GM23248 (cell line): ENCODE measurements around the gene IL12RB1. TPM values are rescaled to one million over a fixed set of nuclear protein-coding genes. Genes with fewer than 3 reads are reported as not detected.

ENCODE experiments used
- DNase-seq: peaks from one replicate; pipeline ENCODE4 v3.0.0-alpha.2; 2015
- H2AFZ ChIP-seq: fragments of 200-600 bp; sonication (generic); 2 replicates; pipeline ENCODE4 v1.6.1; 2016; ENCODE audit warnings: antibody characterized with exemption
- H3F3A ChIP-seq: fragments of 200-600 bp; sonication (generic); 2 replicates; pipeline ENCODE4 v1.6.1; 2016; ENCODE audit warnings: mild to moderate bottlenecking, antibody characterized with exemption, mixed run types; ENCODE audit not compliant: insufficient read depth
- H3K27ac ChIP-seq: fragments of 200-600 bp; sonication (generic); 2 replicates; pipeline ENCODE4 v1.5.1; 2016; ENCODE audit warnings: mild to moderate bottlenecking
- H3K27me3 ChIP-seq: fragments of 200-600 bp; sonication (generic); replicated peaks from 2 replicates; pipeline ENCODE4 v1.6.1; 2016; ENCODE audit warnings: mild to moderate bottlenecking; ENCODE audit not compliant: insufficient read depth
- H3K36me3 ChIP-seq: fragments of 200-600 bp; sonication (generic); 2 replicates; pipeline ENCODE4 v1.6.1; 2016; ENCODE audit warnings: low read depth, mild to moderate bottlenecking
- H3K4me1 ChIP-seq: fragments of 200-600 bp; sonication (generic); 2 replicates; pipeline ENCODE4 v1.6.1; 2016; ENCODE audit warnings: mild to moderate bottlenecking; ENCODE audit not compliant: insufficient read depth
- H3K4me2 ChIP-seq: fragments of 200-600 bp; sonication (generic); one replicate; pipeline ENCODE4 v1.6.1; 2016; ENCODE audit warnings: mild to moderate bottlenecking; ENCODE audit not compliant: unreplicated experiment
- H3K4me3 ChIP-seq: fragments of 200-600 bp; sonication (generic); 2 replicates; pipeline ENCODE4 v1.5.1; 2016; ENCODE audit warnings: mild to moderate bottlenecking
- H3K79me2 ChIP-seq: fragments of 200-600 bp; sonication (generic); 2 replicates; pipeline ENCODE4 v1.6.1; 2016; ENCODE audit warnings: mild to moderate bottlenecking; ENCODE audit not compliant: insufficient read depth
- H3K9ac ChIP-seq: fragments of 200-600 bp; sonication (generic); 2 replicates; pipeline ENCODE4 v1.6.1; 2016; ENCODE audit warnings: mild to moderate bottlenecking
- H3K9me2 ChIP-seq: fragments of 200-600 bp; sonication (generic); 2 replicates; pipeline ENCODE4 v1.6.1; 2016; ENCODE audit warnings: mixed run types, mild to moderate bottlenecking, moderate library complexity; ENCODE audit not compliant: insufficient read depth
- H3K9me3 ChIP-seq: fragments of 200-600 bp; sonication (generic); one replicate; pipeline ENCODE4 v1.6.1; 2017; ENCODE audit warnings: low read depth
- H4K20me1 ChIP-seq: fragments of 200-600 bp; sonication (generic); 2 replicates; pipeline ENCODE4 v1.6.0; 2016; ENCODE audit not compliant: insufficient read depth
- EZH2 ChIP-seq: fragments of 200-600 bp; sonication (generic); IDR thresholded peaks from 2 replicates; pipeline ENCODE4 v1.6.1; 2018; ENCODE audit warnings: antibody characterized with exemption, mild to moderate bottlenecking; ENCODE audit not compliant: insufficient read depth, poor library complexity, severe bottlenecking
- EZH2phosphoT487 ChIP-seq: fragments of 200-600 bp; sonication (generic); IDR thresholded peaks from 2 replicates; pipeline ENCODE4 v1.6.1; 2018; ENCODE audit warnings: antibody characterized with exemption, moderate library complexity, mild to moderate bottlenecking, low read depth; ENCODE audit not compliant: insufficient read depth
- WGBS, 2 experiments: methylation state at CpG; one replicate each; pipeline ENCODE4 v1.1.6; 2015 to 2017; ENCODE audit warnings: low lambda C conversion rate in 2 of 2, low coverage in 1 of 2; ENCODE audit errors: missing lambda C conversion rate in 2 of 2; 5-methylcytosine and 5-hydroxymethylcytosine counted together
- in situ Hi-C: fragments of 300-500 bp; cut with MboI; formaldehyde crosslinking; loops from 2 replicates; pipeline ENCODE4 v1.15.0; 2020
- polyA plus RNA-seq: library from polyadenylated mRNA; unstranded; fragments of >200 nt; fragmentation: Nextera tagmentation; extraction: Ambion mirVana; gene quantifications from 2 replicates; pipeline ENCODE4 v1.2.1, GENCODE V29; 2016
- total RNA-seq: library from RNA; depleted of rRNA; stranded (reverse); fragments of >200 nt; shearing (Covaris generic); gene quantifications from 2 replicates; pipeline ENCODE4 v1.2.3, GENCODE V29; 2014

Gene IL12RB1
- total and polyA plus RNA-seq, 2 experiments from 2014 or later: not detected

DNA sequence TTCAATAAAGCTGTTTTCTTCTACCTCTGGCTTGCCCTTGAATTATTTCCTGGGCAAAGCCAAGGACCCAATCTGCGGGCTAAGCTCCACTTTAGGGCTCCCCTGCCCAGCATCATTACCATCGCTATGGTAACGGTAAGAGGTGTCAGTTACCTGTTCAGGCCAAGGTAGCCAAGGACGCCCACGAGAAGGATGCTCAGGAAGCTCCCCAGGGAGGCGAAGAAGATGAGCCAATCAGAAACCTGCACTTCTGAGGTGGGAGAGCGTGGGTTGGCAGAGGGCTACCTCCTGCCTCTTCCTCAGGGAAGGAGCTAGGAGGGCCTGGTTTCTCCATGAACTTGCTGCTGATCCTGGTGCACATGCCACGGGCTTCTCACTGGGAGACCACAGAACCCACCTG, 24.7 kb downstream of the IL12RB1 start:
- Histone ChIP-seq H3K9me3 (no peaks in the 10 kb centered on the region), H3K27ac (no peak overlapping the region), H3K9me2 (no peaks in the 10 kb centered on the region), H3K79me2 (no peaks in the 10 kb centered on the region), H3K4me1 (no peaks in the 10 kb centered on the region), H3K36me3 (no peaks in the 10 kb centered on the region), H3K4me3 (no peak overlapping the region), H3K4me2 (no peak overlapping the region), H3K9ac (no peak overlapping the region), H2AFZ (no peak overlapping the region), H3F3A (0 out of 2 replicates have a peak, but pooled peaks cover 9% of the 10 kb centered on the region), H3K27me3 (no peaks in the 10 kb centered on the region), H4K20me1 (no peaks in the 10 kb centered on the region)
- no peak for DNase-seq
- in situ Hi-C loops: no loop called here
- WGBS, 2 experiments: 65 to 68% methylated on average over 8 of the region's 8 CpGs
- TF ChIP-seq EZH2 (no peak), EZH2phosphoT487 (no peak)

DNA sequence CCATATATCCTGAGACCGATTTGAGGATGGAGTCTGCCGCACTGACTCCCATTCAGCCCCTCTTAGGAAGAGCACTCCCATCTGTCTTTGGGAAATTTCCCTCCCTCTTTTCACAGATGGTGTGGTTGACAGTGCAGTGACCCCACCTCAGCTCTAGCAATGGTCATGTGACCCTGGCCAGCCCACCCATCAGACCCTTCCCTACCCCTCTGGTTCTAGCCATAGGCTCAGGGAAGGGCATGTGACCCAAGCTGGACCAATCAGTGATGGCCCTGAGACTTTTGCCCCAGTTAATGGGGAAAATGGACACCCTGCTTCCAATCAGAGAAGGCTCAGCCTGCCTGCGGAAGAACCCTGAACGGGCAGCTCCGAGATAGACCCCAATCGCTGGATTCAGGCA, 26.3 kb downstream of the IL12RB1 start:
- in situ Hi-C loops: no loop called here
- TF ChIP-seq EZH2 (no peak), EZH2phosphoT487 (no peak)
- Histone ChIP-seq H3K9me3 (no peaks in the 10 kb centered on the region), H3K4me2 (no peak overlapping the region), H3K4me1 (no peaks in the 10 kb centered on the region), H3K9me2 (no peaks in the 10 kb centered on the region), H4K20me1 (no peaks in the 10 kb centered on the region), H3F3A (0 out of 2 replicates have a peak, but pooled peaks cover 9% of the 10 kb centered on the region), H3K36me3 (no peaks in the 10 kb centered on the region), H3K4me3 (no peak overlapping the region), H3K79me2 (no peaks in the 10 kb centered on the region), H2AFZ (no peak overlapping the region), H3K27me3 (no peaks in the 10 kb centered on the region), H3K27ac (no peak overlapping the region), H3K9ac (no peak overlapping the region)
- 79 to 85% methylated on average over 6 of the region's 6 CpGs for WGBS, 2 experiments
- no peak for DNase-seq

DNA sequence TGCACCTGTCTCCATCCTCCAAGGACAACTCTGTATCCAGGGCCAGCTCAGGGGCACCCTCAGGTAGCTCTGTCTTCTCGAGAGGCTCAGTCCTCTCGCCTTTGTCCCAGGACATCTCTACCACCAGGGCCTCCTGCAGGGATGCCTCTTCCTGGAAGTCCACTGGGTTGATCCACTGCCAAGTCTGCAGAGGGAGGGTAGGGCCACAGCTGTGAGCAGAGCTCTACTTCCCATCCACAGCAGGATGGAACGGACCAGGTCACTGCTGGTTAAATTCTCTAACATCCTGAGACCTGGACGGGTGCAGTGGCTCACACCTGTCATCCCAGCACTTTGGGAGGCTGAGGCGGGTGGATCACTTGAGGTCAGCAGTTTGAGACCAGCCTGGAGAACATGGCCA, 26.8 kb downstream of the IL12RB1 start:
- Histone ChIP-seq H3K9ac (no peak overlapping the region), H4K20me1 (no peaks in the 10 kb centered on the region), H2AFZ (no peak overlapping the region), H3F3A (0 out of 2 replicates have a peak, but pooled peaks cover 9% of the 10 kb centered on the region), H3K9me3 (no peaks in the 10 kb centered on the region), H3K4me1 (no peaks in the 10 kb centered on the region), H3K4me2 (no peak overlapping the region), H3K79me2 (no peaks in the 10 kb centered on the region), H3K9me2 (no peaks in the 10 kb centered on the region), H3K4me3 (no peak overlapping the region), H3K36me3 (no peaks in the 10 kb centered on the region), H3K27ac (no peak overlapping the region), H3K27me3 (no peaks in the 10 kb centered on the region)
- 82 to 85% methylated on average over 5 of the region's 5 CpGs for WGBS, 2 experiments
- no peak for DNase-seq
- TF ChIP-seq EZH2phosphoT487: no peak
- TF ChIP-seq EZH2: no peak
- in situ Hi-C loops: loop anchor here (10.0 kb wide), 1 partner anchor 55 kb away; the partner anchor contains the start of gene ARRDC2

DNA sequence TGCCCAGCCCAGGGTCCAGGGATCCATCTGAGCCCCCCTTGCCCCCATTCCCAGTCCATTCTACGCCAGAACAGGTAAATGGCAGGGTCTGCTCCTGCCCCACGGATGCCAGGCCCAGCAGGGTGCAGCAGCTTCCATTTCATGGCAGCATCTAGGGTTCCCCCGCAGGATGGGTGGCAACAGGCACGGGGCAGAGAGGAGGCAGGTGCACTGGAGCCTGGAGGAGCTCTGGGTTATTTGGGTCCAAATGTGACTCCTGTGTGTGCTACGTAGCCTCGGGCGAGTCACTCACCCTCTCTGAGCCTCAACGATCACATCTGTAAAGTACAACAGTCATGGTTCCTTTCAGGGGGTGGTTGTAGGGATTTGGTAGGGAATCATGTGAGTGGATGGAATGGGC, 27.4 kb downstream of the IL12RB1 start:
- WGBS, 2 experiments: 44 to 53% methylated on average over 8 of the region's 8 CpGs
- Histone ChIP-seq H3F3A (0 out of 2 replicates have a peak, but pooled peaks cover 9% of the 10 kb centered on the region), H3K9ac (no peak overlapping the region), H3K27me3 (no peaks in the 10 kb centered on the region), H3K9me2 (no peaks in the 10 kb centered on the region), H3K9me3 (no peaks in the 10 kb centered on the region), H3K4me1 (no peaks in the 10 kb centered on the region), H3K4me3 (no peak overlapping the region), H4K20me1 (no peaks in the 10 kb centered on the region), H3K4me2 (no peak overlapping the region), H3K36me3 (no peaks in the 10 kb centered on the region), H3K79me2 (no peaks in the 10 kb centered on the region), H2AFZ (no peak overlapping the region), H3K27ac (no peak overlapping the region)
- in situ Hi-C loops: loop anchor here (10.0 kb wide), 1 partner anchor 54 kb away; the partner anchor contains the start of gene ARRDC2
- TF ChIP-seq EZH2 (no peak), EZH2phosphoT487 (no peak)
- no peak for DNase-seq
